Lower leg skin (tissue), 4 donors: ENCODE data around the gene PSMD7. TPM values are rescaled to one million over a fixed set of nuclear protein-coding genes. Genes with fewer than 3 reads are reported as not detected.

Experiments used
- DNase-seq, 2 donors: peaks; one replicate each; pipeline ENCODE4 v3.0.0-alpha.2; 2019; ENCODE audit warnings: low spot score in 2 of 2
- H3K4me3 ChIP-seq: fragments of 200-600 bp; sonication (generic); 2 replicates; pipeline ENCODE4 v1.5.1; 2017; ENCODE audit warnings: mild to moderate bottlenecking, low read depth; ENCODE audit not compliant: poor library complexity, severe bottlenecking
- POLR2A ChIP-seq, 2 donors: fragments of 450-650 bp; IDR thresholded peaks; one replicate each; pipeline ENCODE4 v1.6.1; 2016 to 2017; ENCODE audit warnings: antibody characterized with exemption in 2 of 2, mild to moderate bottlenecking in 1 of 2, moderate library complexity in 1 of 2
- WGBS, 2 donors: methylation state at CpG; one replicate each; pipeline ENCODE4 v1.1.5; 2018; 5-methylcytosine and 5-hydroxymethylcytosine counted together
- intact Hi-C: fragments of 100-400 bp; cut with DNase I; formaldehyde crosslinking; loops from one replicate; pipeline ENCODE4 v1.15.0; 2023; ENCODE audit warnings: low total_unique reads
- total RNA-seq, 4 donors: library from RNA; depleted of rRNA; stranded (reverse); fragments of >200 nt; gene quantifications; one replicate each; pipeline ENCODE4 v1.1.0, GENCODE V29; 2016
- TF ChIP-seq, protein P1 (sequence below), 3 donors: fragments of 450-650 bp; IDR thresholded peaks; one replicate each; pipeline ENCODE4 v1.5.1; 2016; ENCODE audit warnings: antibody characterized with exemption in 3 of 3, mild to moderate bottlenecking in 3 of 3, moderate library complexity in 2 of 3

Gene PSMD7
- total RNA-seq, result 100 to 1,000 TPM in 2 of 4 donors, 10 to 100 TPM in 2; 77.3 to 109 (median 102) TPM

DNA sequence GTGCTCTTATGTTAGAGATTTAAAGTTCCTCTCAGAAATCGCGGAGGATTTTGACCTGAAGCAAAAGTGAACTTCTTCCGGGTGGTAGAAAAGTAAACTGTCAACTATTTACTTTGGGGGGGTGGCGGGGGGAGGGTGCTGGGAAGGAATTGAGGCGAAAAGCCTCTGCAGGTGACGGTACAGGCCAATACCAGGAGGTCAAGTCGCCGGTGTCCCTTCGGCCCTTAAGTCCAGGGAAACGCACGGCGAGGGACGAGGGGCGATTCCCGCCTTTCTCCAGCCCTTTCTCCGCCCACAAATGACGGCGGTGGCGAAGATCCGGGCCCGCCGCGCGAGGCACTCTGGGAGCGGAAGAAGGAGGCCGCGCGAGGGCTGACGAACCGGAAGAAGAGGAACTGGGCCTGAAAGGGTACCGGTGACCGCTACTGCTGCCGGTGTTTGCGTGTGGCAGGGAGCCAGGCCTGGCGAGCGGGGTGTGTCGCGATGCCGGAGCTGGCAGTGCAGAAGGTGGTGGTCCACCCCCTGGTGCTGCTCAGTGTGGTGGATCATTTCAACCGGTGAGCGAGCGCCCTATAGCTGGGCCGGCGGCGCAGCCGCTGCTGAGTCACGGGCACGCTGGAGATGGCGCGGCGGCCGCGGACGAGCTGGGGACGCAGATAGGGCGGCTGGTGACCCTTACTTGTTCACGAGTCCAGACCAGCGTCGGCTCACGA is at the start of gene PSMD7:
PSMD7 (plus strand) TSS at position 383 of the 713 bp plus-strand sequence; CDS start at position 484, 101 bp downstream.
- intact Hi-C loops, result no loop called here
- TF ChIP-seq, protein P1, sequence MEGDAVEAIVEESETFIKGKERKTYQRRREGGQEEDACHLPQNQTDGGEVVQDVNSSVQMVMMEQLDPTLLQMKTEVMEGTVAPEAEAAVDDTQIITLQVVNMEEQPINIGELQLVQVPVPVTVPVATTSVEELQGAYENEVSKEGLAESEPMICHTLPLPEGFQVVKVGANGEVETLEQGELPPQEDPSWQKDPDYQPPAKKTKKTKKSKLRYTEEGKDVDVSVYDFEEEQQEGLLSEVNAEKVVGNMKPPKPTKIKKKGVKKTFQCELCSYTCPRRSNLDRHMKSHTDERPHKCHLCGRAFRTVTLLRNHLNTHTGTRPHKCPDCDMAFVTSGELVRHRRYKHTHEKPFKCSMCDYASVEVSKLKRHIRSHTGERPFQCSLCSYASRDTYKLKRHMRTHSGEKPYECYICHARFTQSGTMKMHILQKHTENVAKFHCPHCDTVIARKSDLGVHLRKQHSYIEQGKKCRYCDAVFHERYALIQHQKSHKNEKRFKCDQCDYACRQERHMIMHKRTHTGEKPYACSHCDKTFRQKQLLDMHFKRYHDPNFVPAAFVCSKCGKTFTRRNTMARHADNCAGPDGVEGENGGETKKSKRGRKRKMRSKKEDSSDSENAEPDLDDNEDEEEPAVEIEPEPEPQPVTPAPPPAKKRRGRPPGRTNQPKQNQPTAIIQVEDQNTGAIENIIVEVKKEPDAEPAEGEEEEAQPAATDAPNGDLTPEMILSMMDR (IDR thresholded peaks at IDR 0.05), result no peak
- TF ChIP-seq POLR2A (IDR thresholded peaks at IDR 0.05), result no peak
- WGBS, 2 donors, result 1% methylated on average over 51 to 60 of the region's 60 CpGs
- peak within 1 kb of the TSS; percentile 84 for H3K4me3 ChIP-seq
- DNase-seq, result peak; percentile 89 to 98

DNA sequence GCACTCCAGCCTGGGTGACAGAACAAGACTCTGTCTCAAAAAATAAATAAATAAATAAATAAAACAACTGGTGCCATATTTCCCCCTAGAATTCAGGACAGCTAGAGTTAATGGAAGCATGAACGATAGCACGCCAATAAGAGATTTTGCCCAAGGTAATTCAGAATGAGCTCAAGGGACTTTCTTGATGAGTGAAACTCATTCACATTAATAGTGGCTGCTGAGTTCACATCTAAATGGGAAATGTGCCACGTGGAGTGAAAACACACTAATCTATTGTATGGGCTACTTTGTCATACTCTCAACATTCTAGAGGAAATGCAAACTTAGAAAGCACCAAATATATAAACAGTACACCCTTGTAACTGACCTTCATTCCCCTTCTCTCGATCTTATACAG is 47.4 kb upstream of the PSMD7 start:
- no peak overlapping the region for H3K4me3 ChIP-seq
- DNase-seq, result no peak
- intact Hi-C loops, result no loop called here
- no peak for TF ChIP-seq POLR2A (IDR thresholded peaks at IDR 0.05)
- 50 to 57% methylated on average over 4 of the region's 4 CpGs for WGBS, 2 donors

- H3K4me3 ChIP-seq, result no peak overlapping the region
- intact Hi-C loops, result no loop called here
- no peak for TF ChIP-seq POLR2A (IDR thresholded peaks at IDR 0.05)
- TF ChIP-seq, protein P1 (IDR thresholded peaks at IDR 0.05), result no peak
- DNase-seq, result no peak
- 51 to 53% methylated on average over 1 of the region's 1 CpG for WGBS, 2 donors
These were observed 46.8 kb upstream of the PSMD7 start for GRCh38 chr16:74249846-74250245.

DNA sequence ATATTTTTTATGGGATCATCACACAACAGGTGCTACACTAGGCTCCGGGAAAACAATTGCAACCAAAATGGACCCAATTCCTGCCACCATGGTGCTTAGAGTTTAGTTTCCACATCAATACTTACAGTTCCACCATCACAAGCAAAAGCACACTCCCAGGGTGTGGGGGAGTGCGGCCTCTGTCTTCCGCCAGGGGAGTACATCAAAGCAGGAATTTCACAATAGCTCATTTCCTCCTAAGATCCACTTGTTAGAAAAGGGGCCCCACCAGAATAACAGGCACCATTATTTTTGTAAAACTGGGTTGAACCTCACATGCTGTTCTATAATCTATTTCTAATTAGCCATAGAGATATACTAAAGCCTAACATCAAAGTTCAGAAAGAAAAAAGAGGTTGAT is 44.3 kb upstream of the PSMD7 start:
- intact Hi-C loops, result no loop called here
- WGBS, 2 donors, result 80 to 81% methylated on average over 3 of the region's 3 CpGs
- TF ChIP-seq, protein P1 (IDR thresholded peaks at IDR 0.05), result no peak
- no peak for TF ChIP-seq POLR2A (IDR thresholded peaks at IDR 0.05)

GRCh38 chr16:74253161-74253938 is 43.3 kb upstream of the PSMD7 start:
- no peak for DNase-seq
- H3K4me3 ChIP-seq, result no peak overlapping the region
- 69 to 71% methylated on average over 6 of the region's 6 CpGs for WGBS, 2 donors
- intact Hi-C loops, result no loop called here
- TF ChIP-seq, protein P1 (IDR thresholded peaks at IDR 0.05), result no peak
- no peak for TF ChIP-seq POLR2A (IDR thresholded peaks at IDR 0.05)

More for the DNA sequence above, 44.3 kb upstream of the PSMD7 start:
- no peak for DNase-seq
- no peak overlapping the region for H3K4me3 ChIP-seq

DNA sequence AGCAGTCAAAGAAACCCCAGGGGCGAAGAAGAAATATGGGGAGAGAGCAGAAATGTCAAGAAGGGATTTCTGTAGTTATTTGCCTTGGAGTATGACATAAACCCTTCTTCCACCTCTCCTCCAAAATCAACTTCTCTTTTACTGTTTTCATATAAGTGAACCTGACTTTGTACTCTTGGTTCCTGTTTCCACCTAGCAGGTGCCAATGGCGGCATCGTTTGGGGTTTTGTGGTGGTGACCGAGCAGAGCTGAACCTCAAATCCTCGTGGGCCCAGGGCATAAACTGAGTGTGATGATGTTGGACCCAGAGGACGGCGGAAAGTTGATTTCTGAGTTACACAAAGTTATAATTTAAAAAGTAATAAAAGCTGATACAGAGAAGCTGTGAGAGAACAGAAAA is 39.6 kb upstream of the PSMD7 start:
- no peak overlapping the region for H3K4me3 ChIP-seq
- WGBS, 2 donors, result 70 to 81% methylated on average over 7 of the region's 7 CpGs
- no peak for TF ChIP-seq POLR2A (IDR thresholded peaks at IDR 0.05)
- TF ChIP-seq, protein P1 (IDR thresholded peaks at IDR 0.05), result no peak
- no peak for DNase-seq
- intact Hi-C loops, result no loop called here
